GM19240 (cell line): ENCODE results near the gene STXBP5.
"Not testable (repeated sequence)": the region's sequence is repeated elsewhere in the genome, so short reads cannot be mapped to it uniquely, and the experiment has no call there.

Experiments used
- DNase-seq: peaks from one replicate; pipeline ENCODE4 v3.0.0; 2011; ENCODE audit warnings: low spot score; ENCODE audit not compliant: insufficient read length

Gene STXBP5

GRCh38 chr6:147378819-147379218 is 174.6 kb downstream of the STXBP5 start:
- no peak for DNase-seq

DNA sequence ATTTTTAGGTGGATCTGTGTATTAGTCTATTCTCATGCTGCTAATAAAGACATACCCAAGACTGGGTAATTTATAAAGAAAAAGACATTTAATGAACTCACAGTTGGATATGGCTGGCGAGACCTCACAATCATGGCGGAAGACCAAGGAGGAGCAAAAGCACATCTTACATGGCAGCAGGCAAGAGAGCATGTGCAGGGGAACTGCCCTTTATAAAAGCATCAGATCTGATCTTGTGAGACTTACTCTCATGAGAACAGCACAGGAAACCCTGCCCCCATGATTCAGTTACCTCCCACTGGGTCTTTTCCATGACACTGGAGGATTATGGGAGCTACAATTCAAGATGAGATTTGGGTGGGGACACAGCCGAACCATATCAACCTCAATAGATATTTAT is 176.6 kb downstream of the STXBP5 start:
- not testable (repeated sequence) for DNase-seq

DNA sequence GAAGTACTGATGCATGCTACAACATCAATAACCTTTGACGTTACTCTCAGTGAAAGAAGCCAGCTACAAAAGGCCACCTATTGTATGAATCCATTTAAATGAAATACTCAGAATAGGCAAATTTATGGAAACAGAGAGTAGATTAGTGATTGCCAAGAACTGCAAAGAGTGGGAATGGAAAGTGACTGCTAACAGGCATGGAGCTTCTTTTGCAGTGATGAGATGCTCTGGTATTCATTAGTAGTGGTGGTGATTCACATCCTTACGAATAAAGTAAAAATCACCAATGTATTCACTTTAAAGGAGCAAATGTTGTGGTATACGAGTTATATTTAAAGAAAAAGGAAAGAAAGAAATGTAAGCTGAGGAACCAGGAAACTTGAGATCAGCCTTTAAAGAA is 177.5 kb downstream of the STXBP5 start:
- DNase-seq, result no peak

GRCh38 chr6:147382945-147383554 is 178.8 kb downstream of the STXBP5 start:
- no peak for DNase-seq

- DNase-seq, result no peak
These were observed 179.8 kb downstream of the STXBP5 start for GRCh38 chr6:147384029-147384428.

DNA sequence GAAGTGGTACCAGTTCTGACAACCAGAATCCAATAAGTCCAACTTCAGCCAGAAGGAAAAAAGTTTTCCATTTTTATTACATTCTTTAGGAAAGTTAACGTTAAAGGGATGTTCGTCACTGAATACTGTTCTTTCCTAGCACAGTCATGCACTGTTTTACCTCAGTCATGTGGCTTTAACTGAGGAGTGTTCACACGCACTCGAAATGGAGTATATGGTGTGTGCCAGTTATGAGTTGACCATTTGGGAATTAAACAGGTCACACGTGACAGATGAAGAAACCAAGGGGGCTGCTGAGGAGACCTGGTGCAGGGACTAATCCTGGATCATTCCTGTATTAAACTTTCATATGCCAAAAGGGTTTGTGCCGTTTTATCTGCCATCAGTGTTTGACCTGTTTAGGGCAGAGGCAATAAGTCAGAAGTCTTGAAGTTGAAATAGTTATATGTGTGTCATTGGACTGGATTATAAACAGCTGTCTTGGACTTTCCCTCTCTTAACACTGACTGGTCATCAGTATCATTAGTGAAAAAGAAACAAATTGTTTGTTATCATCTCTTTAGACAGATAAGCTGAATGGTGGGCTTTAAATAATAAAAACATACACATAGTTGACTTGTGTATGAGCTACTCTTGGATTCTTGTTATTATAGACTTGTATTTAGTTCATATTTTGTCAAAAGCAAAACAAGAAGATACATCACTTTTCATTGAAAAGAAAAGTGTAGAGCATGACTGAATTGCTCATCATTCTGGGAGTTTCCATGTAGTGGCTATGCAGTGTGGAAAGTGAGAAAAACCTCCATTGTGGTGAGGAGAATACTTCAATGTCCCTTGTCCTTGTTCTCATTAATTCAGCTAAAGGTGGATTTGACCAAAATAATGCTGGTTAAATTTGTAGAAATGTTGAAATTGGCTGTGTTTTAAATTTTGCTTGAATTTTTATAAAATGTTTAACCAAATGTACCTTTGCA is 180.8 kb downstream of the STXBP5 start:
- DNase-seq, result no peak

GRCh38 chr6:147389463-147389862 is 185.2 kb downstream of the STXBP5 start:
- no peak for DNase-seq

DNA sequence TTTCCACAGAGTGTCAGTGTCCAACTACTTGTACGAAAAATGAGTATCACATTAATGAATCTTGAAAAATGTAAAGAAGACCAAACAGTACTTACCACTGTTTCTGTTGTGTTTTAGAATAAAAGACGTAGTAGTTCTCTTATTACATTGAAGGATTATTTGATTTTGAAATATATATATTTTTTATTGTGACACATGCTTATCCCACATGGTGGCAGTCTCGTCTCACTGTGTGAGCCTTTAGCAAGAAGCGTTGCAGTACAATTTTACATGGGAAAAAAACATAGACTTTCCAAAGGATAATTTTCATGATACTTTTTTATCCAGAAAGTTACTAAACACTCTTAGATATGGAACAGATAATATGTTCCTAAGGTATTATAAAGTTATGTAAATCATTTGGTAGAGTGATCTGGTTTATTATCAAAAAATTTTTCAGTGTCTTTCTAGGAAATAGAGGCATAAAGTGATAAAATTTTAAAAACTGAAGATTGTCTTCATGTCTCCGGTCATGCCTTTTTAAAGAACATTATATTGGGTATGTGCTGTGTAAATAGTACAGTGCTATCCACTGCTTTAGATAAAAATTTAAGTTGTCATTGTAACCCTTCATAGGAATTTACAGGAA is 186.8 kb downstream of the STXBP5 start:
- DNase-seq, result no peak

DNA sequence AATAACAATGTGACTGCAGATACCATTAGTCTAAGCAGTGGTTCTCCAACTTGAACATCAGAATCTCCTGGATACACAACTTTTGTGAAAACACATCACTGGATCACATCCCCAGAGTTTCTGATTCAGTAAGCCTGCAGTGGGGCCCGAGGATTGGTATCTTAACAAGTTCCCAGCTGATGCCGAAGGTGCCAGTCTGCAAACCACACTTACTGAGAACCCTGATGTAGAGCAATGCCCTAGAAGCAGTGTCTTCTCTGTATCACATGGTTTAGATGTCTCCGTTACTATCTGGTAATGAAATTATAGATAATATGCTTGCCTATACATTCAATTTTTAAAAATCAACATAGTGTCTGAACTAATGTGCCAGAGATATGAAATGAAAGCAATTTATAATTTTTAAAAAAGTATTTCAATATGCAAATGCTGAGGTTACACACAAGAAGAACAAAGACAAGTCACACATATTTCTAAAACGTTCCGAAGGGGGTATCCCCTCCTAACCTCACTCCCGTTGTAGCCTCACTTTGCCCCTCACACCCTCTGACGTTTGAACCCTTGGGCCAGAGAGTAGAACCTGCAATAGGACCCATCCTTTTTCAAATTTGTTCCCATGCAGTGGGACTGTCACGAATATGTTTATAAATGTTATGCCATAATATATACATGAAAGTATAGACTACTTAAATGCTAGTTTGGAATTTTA is 188.9 kb downstream of the STXBP5 start:
- no peak for DNase-seq

DNA sequence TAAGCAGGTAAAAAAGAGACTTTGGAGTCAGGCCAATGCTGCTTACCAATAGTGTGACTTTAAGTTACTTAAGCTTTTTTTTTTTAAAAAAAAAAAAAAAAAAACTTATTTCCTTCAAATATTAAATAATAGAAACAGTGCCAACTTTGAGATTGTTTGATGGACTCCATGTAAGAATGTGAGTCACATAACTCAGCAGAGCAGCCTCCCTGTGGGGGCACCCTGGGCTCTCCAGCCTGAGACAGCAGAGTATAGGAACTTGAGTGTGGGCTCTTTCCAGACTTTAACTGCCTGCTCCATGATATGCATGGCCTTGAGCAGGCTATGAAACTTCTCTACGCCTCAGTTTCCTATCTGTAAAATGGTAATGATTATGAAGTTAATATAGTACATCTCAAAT is 190.9 kb downstream of the STXBP5 start:
- no peak for DNase-seq

GRCh38 chr6:147397306-147397705 is 193.1 kb downstream of the STXBP5 start:
- no peak for DNase-seq

DNA sequence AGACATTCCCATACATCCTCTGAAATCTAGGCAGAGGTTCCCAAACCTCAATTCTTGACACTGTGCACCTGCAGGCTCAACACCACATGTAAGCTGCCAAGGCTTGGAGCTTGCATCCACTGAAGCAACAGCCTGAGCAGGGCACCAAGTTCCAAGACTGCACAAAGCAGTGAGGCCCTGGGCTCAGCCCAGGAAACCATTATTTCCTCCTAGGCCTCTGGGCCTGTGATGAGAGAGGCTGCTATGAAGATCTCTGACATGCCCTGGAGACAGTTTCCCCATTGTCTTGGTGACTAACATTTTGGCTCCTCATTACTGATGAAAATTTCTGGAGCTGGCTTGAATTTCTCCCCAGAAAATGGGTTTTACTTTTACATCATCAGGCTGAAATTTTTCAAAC is 196.8 kb downstream of the STXBP5 start:
- no peak for DNase-seq

DNA sequence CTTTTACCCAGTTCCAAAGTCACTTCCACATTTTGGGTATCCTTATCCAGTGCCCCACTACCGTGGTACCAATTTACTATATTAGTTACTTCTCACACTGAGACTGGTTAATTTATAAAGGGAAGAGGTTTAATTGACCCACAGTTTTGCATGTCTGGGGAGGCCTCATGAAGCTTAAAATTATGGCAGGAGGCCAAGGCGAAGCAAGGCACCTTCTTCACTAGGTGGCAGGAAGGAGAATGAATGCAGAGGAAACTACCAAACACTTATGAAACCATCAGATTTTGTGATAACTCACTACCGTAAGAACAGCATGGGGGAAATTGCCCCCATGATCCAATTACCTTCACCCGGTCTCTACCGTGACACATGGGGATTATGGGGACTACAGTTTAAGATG is 197.6 kb downstream of the STXBP5 start:
- no peak for DNase-seq

DNA sequence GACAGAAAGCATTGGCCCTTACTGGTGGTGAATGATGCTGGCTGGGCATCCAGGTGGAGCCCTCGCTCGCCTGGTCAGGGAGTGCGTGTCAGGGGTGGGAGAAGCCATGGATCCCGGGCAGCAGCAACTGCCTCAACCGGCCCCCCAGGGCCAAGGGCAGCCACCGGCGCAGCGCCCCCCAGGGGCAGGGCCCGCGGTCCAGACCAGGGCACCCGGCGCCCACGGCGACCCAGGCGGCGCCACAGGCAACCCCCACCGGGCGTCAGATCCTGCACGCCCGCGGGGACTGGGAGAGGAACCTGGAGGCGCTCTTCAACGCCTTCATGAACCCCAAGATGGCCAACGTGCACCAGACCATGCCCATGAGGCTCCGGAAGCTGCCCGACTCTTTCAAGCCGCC is 202.6 kb downstream of the STXBP5 start:
- DNase-seq, result no peak

DNA sequence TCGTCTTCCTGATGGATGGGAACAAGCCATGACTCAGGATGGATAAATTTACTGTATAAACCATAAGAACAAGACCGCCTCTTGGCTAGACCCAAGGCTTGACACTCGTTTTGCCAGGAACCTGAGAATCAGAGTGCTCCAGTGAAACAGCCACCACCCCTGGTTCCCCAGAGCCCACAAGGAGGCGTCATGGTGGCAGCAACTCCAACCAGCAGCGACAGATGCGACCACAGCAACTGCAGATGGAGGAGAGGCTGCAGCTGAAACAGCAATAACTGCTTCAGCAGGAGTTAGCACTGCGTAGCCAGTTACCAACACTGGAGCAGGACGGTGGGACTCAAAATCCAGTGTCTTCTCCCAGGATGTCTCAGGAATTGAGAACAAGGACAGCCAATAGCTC is 203.4 kb downstream of the STXBP5 start:
- no peak for DNase-seq

DNA sequence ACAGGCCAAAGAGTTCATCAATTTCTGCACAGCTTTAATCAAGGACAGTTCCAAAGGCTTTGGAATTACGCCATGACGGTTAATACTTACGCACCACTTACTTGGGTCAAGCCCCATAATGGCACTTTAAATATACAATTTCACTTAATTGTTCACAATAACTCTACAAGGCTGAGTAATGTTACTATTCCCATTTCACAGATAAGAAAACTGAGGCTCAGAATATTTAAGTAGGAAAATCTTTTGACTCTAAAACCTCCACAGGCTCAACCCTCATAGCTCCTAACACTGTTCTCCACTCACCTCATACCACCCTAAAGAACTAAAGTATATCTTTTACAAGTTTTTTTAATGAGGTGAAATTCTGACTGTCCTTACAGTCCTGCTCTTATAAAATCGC is 212.4 kb downstream of the STXBP5 start:
- no peak for DNase-seq

DNA sequence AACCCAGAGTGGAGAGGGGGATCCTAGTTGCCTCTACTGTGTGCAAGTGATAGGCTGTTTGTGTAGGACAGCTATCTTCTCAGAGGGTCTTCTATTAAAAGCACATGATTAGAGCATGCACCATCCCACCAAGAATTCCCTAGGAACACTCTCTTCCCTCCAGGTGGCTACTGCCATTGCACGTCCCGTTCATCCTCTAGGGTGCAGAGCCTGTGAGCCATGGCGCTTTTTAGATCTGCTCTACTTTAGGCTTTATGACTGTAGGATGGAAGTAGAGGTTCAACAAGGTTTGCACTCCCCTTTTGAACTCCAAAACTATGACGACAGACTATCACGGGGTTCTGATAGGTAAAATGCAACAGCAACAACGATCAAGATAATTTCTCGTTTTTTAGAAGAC is 213.7 kb downstream of the STXBP5 start:
- DNase-seq, result no peak

GRCh38 chr6:147418523-147418922 is 214.3 kb downstream of the STXBP5 start:
- no peak for DNase-seq

DNA sequence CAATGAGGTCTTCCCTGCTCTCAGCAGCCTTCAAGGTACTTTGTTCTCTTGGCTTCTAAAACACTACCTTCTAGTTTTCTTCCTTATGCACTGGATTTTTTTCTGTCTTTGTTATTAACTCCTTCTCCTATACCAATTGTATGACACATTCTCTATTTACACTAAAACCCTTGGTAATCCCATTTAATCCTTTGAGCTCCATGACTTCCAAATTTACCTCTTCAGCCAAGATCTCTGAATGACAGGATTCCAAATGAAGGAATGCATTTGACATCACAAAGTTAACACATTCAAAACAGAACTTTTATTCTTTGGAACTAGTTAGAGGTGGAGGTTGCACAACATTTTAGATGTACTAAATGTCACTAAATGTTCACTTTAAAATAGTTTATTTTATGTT is 217.7 kb downstream of the STXBP5 start:
- DNase-seq, result no peak

DNA sequence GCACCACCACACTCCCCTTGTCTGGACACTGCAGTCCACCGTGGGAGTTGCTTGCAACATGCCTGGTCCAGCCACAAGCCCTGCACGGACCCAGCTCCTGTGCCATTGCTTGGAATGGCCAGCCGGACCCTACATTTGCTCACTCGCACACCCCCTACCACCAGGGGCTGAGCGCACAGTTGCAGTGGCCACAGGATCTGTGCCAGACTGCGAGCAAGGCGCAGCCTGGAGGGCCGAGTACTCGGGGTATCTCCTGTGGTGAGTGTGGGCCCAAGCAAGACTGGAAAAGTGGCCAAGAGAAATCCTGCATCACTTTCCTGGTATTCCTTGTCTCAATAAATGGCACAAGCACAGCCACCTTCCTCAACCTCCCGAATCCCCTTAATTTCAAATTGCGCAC is 218.9 kb downstream of the STXBP5 start:
- no peak for DNase-seq

DNA sequence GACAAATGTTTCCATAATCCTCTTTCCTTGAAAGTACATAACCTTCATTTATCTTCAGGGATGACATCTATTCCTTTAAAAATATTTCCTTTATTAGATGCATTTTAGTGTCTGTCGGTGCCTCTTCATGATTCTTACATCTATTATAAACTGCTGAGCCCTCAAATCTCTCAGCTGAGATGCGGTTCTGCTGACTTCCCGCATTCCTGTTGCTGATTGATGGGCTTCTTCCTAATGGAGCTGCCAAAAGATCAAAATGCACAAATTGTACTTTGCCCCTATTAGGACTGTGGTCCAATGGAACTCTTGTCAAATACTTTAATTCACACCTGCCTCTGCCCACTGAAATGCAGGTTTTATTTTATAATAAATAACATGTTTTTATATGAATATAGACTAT is 225.6 kb downstream of the STXBP5 start:
- DNase-seq, result no peak

DNA sequence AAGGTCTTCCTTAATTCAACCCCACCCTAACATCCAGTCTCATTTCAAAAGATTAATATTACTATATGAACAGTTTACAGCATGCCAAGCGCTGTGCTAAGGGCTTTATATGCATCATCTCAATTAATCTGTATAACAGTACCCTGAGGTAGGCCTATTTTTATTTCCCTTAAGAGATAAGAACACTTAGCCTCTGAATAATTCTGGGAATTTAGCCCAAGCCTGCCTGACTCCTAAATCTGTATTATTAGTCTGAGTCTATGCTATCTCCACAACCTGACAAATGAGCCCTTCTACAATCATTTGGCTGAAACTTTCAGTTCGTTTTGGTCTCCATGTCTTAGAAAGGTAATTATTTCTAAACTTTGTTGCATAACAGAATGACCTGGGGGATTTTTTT is 226.6 kb downstream of the STXBP5 start:
- no peak for DNase-seq
